ENCODE results near the gene PCSK7.
"Not testable (repeated sequence)": the region's sequence is repeated elsewhere in the genome, so short reads cannot be mapped to it uniquely, and the experiment has no call there.

PCSK7 gene

DNA sequence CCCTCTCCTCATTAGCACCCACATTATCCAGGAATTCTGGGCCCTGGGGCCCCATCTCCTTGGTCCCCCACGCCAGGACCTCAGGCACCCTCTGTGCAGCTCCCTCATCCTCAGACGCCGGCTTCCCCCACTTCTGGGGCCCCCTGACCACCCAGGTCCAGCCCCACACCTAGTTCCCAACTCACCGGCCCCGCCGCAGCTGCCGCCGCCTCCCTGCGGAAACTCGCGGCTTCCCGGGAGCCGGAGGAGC lies at the start of gene PCSK7:
Gene PCSK7, minus strand, starts transcription at position 232 of the 250 bp plus-strand sequence. CDS start 2,229 bp downstream, outside the sequence.
- peak in 1 of 2 donors; percentile 34 for DNase-seq (ENCODE audit: low read depth in 2 of 2)

GRCh38 chr11:117281159-117281558 lies 49.3 kb upstream of the PCSK7 start:
- DNase-seq (ENCODE audit: low read depth in 2 of 2), result no peak

GRCh38 chr11:117279711-117280376 lies 48.0 kb upstream of the PCSK7 start:
- DNase-seq (ENCODE audit: low read depth in 2 of 2), result no peak

- no peak for DNase-seq (ENCODE audit: low read depth in 2 of 2)
Measured at GRCh38 chr11:117278347-117278746, 46.5 kb upstream of the PCSK7 start.

GRCh38 chr11:117273550-117274289 lies 41.8 kb upstream of the PCSK7 start:
- no peak for DNase-seq (ENCODE audit: low read depth in 2 of 2)

GRCh38 chr11:117272175-117272574 lies 40.3 kb upstream of the PCSK7 start:
- DNase-seq (ENCODE audit: low read depth in 2 of 2), result not testable (repeated sequence)

GRCh38 chr11:117271208-117271607 lies 39.3 kb upstream of the PCSK7 start:
- DNase-seq (ENCODE audit: low read depth in 2 of 2), result no peak

GRCh38 chr11:117269856-117270255 lies 38.0 kb upstream of the PCSK7 start:
- DNase-seq (ENCODE audit: low read depth in 2 of 2), result no peak

DNA sequence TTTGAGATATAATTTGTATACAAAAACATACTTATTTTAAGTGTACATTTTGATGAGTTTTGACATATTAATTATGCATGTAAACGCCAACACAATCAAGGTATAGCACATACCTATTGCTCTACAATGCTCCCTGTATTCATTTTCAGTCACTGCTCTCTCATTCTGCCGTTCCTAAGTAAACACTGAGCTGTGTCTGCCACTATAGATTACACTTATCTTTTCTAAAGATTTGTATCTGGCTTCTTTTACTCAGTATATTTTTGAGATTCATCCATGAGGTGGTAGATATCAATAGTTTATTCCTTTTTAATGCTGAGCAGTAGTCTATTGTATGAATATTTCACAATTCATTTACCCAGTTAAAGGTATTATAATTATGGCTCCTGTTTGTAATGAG lies 33.9 kb upstream of the PCSK7 start:
- no peak for DNase-seq (ENCODE audit: low read depth in 2 of 2)

- DNase-seq (ENCODE audit: low read depth in 2 of 2), result not testable (repeated sequence)
Measured at GRCh38 chr11:117264624-117265323, 32.9 kb upstream of the PCSK7 start.

DNA sequence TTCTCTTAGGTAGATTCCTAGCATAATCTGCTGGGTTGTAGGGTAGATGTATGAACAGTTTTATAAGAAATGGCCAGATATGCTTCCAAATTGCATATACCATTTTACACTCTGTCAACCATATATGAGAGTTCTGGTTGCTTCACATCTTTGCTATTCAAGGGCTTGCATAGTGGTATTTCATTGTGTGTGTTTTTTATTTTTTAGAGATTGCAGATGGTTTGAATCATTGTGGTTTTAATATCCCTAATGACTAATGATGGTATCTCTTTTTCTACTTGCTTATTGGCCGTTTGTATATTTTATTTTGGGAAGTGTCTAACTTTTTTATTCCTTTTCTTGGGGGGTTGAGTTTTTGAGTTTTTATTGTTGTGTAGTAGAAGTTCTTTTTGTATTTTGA lies 27.5 kb upstream of the PCSK7 start:
- no peak for DNase-seq (ENCODE audit: low read depth in 2 of 2)

DNA sequence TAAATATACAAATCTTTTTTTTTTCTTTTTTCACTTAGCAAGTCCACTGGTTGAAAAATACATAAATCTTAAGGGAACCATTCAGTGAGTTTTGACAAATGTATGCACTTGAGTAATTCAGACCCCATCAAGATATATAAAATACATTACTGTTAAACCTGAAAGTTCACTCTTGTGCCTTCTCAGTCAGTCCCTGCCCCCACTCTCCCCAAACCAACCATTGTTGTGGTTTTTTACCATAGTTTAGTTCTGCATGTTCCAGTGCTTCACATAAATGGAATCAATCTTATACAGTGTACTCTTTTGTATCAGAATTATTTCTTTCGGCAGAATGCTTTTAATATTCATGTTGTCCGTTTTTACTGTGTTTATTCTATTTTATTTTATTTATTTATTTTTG lies 26.7 kb upstream of the PCSK7 start:
- DNase-seq (ENCODE audit: low read depth in 2 of 2), result no peak

- no peak for DNase-seq (ENCODE audit: low read depth in 2 of 2)
Measured at GRCh38 chr11:117256573-117256972, 24.7 kb upstream of the PCSK7 start.

DNA sequence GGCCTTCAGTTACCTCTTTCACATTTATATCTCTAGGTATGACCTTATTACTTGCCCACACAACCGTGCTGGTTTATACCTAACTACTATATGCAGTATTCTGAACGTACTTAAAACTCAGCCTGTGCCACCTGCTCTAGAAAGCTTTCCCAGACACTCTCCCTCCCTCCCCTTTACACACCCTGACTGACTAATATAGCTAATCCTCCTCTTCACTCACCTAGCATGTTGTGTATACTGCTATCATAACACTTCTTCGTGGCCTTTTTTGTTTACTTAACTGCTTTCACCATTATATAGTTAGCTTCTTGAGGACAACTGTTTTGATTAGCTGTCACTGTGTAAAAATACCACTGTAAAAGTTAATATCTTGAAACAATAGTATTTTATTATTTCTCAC lies 24.1 kb upstream of the PCSK7 start:
- DNase-seq (ENCODE audit: low read depth in 2 of 2), result no peak

DNA sequence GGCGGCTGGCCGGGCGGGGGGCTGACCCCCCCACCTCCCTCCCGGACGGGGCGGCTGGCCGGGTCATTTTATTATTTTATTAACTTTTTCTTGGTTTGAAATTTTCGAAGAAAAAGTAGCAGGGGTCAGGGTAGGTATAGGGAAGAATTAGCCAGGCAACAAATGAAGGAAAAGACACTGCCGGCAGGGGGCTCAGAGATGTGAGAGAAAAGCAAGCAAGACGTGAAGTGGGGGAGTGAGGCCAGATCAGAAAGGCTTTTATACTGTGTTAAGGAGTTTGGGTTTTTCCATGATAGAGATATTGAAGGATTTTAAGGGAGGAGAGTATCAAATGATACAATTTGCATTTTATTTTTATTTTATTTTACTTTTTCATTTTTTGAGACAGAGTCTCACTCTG lies 19.6 kb upstream of the PCSK7 start:
- no peak for DNase-seq (ENCODE audit: low read depth in 2 of 2)

DNA sequence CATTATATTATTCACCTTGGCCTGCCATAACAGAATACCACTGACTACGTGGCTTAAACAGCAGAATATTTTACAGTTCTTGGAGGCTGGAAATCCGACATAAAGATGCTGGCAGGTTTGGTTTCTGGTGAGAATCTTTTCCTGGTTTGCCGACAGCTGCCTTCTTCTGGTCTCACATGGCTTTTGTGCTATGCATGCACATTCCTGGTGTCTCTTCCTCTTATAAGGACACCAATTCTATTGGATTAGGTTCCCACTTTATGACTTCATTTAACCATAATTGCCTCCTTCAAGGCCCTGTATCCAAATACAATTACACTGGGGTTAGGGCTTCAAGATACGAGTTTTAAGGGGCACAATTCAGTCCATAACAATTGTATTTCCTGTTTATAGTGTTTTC lies 17.7 kb upstream of the PCSK7 start:
- no peak for DNase-seq (ENCODE audit: low read depth in 2 of 2)

DNA sequence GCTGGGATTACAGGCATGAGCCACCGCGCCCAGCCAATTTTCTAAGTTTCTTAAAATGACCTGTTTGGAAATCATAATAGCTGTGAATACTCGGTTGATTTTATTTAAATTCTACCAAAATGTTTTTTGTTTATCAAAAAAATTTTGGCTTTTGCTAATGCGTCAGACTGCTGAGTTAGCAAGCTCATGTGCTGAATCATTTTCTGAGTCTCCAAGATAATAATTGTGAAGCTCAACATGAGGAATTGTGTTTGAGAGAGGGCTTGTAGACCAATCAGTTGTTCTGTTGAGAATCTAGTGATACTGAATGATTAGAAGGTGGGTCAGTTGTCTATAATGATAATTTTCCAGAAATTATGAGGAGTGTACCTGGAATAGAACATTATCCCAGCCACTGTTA lies 16.5 kb upstream of the PCSK7 start:
- DNase-seq (ENCODE audit: low read depth in 2 of 2), result no peak

- DNase-seq (ENCODE audit: low read depth in 2 of 2), result no peak
Measured at GRCh38 chr11:117239295-117239694, 7.4 kb upstream of the PCSK7 start.

- no peak for DNase-seq (ENCODE audit: low read depth in 2 of 2)
Measured at GRCh38 chr11:117238221-117238620, 6.3 kb upstream of the PCSK7 start.

GRCh38 chr11:117232911-117233409 lies 1.1 kb upstream of the PCSK7 start:
- DNase-seq (ENCODE audit: low read depth in 2 of 2), result no peak

- peak; percentile 50 to 53 for DNase-seq (ENCODE audit: low read depth in 2 of 2)
Measured at GRCh38 chr11:117232092-117232878, 412 bp upstream of the PCSK7 start, which contains the start of gene RNF214. TSS of gene RNF214 (plus strand) at chr11:117232671. CDS start at chr11:117234273, 1,602 bp downstream.

All from activated CD8-positive, alpha-beta memory T cell treated with anti-CD3 and anti-CD28 coated beads for 4 hours (primary cell).